ENCODE data around the gene UTP15. TPM values are rescaled to one million over a fixed set of nuclear protein-coding genes. Genes with fewer than 3 reads are reported as not detected.

UTP15 gene
- total and polyA plus RNA-seq, 2 experiments from 2014 or later = 16.5 to 59.0 TPM

- no peaks in the 10 kb centered on the region for H3K36me3 ChIP-seq (ENCODE audit: insufficient read depth)
- Mint-ChIP-seq H3K4me3 (no peak overlapping the region), H3K27me3 (ENCODE audit: insufficient read depth, low read depth, poor library complexity) (peaks cover 4% of the 10 kb centered on the region), H3K9me3 (peaks cover 19% of the 10 kb centered on the region), H3K4me1 (peaks cover 18% of the 10 kb centered on the region), H3K27ac (no peak overlapping the region), H3K36me3 (ENCODE audit: low read depth) (peaks cover 13% of the 10 kb centered on the region)
- peaks cover 6% of the 10 kb centered on the region; the same call in 1 of the 2 replicates for H3K9me2 ChIP-seq (ENCODE audit: insufficient read depth)
- H3K79me2 ChIP-seq (replicated peaks; ENCODE audit: insufficient read depth) = no peaks in the 10 kb centered on the region
- no peak for TF ChIP-seq CTCF (conservative IDR thresholded peaks at IDR 0.05; ENCODE audit: low read depth in 2 of 2)
- H3K27ac ChIP-seq (ENCODE audit: low read depth) = no peak overlapping the region
- H3K4me2 ChIP-seq = peak overlapping the region; percentile 22; the same call in 1 of the 2 replicates
- H3K4me1 ChIP-seq (ENCODE audit: insufficient read depth) = peaks cover 13% of the 10 kb centered on the region
- no peak overlapping the region for H2AFZ ChIP-seq
- no peak for ATAC-seq
- no peak for DNase-seq (ENCODE audit: low spot score)
- no peaks in the 10 kb centered on the region for H4K20me1 ChIP-seq (replicated peaks; ENCODE audit: insufficient read depth)
- H3F3A ChIP-seq (replicated peaks; ENCODE audit: low read depth) = no peaks in the 10 kb centered on the region
- H3K4me3 ChIP-seq = no peak overlapping the region
- H3K27me3 ChIP-seq (ENCODE audit: insufficient read depth) = no peaks in the 10 kb centered on the region
These were observed 36.5 kb upstream of the UTP15 start for GRCh38 chr5:73529081-73529480.

DNA sequence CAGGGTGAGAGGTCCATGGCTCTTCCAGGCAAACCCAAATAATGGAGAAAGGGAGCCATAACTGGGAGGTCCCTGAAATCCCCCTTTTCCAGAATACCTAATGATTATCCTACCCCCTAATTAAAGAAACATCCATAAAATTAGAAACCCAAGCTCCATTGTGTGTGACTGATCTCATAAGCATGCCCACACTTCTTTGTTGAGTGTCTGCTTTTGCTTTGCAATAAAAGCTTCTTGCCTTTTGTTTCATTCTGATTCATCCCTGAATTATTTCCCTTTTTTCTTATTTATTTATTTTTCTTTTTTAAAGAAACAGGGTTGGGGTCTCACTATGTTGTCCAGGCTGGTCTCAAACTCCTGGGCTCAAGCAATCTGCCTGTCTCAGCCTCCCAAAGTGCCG lies 34.2 kb upstream of the UTP15 start:
- peaks cover 11% of the 10 kb centered on the region for H3K27me3 Mint-ChIP-seq (ENCODE audit: insufficient read depth, low read depth, poor library complexity)
- H3K4me2 ChIP-seq = no peak overlapping the region
- H3K9me3 Mint-ChIP-seq = peaks cover 31% of the 10 kb centered on the region
- H3K4me1 Mint-ChIP-seq = peaks cover 18% of the 10 kb centered on the region
- no peak overlapping the region for H3K27ac Mint-ChIP-seq
- H4K20me1 ChIP-seq (replicated peaks; ENCODE audit: insufficient read depth) = no peaks in the 10 kb centered on the region
- no peaks in the 10 kb centered on the region for H3K36me3 ChIP-seq (ENCODE audit: insufficient read depth)
- no peak overlapping the region for H3K4me3 Mint-ChIP-seq
- H3K36me3 Mint-ChIP-seq (ENCODE audit: low read depth) = peaks cover 17% of the 10 kb centered on the region
- no peak overlapping the region for H2AFZ ChIP-seq
- TF ChIP-seq, protein P1, sequence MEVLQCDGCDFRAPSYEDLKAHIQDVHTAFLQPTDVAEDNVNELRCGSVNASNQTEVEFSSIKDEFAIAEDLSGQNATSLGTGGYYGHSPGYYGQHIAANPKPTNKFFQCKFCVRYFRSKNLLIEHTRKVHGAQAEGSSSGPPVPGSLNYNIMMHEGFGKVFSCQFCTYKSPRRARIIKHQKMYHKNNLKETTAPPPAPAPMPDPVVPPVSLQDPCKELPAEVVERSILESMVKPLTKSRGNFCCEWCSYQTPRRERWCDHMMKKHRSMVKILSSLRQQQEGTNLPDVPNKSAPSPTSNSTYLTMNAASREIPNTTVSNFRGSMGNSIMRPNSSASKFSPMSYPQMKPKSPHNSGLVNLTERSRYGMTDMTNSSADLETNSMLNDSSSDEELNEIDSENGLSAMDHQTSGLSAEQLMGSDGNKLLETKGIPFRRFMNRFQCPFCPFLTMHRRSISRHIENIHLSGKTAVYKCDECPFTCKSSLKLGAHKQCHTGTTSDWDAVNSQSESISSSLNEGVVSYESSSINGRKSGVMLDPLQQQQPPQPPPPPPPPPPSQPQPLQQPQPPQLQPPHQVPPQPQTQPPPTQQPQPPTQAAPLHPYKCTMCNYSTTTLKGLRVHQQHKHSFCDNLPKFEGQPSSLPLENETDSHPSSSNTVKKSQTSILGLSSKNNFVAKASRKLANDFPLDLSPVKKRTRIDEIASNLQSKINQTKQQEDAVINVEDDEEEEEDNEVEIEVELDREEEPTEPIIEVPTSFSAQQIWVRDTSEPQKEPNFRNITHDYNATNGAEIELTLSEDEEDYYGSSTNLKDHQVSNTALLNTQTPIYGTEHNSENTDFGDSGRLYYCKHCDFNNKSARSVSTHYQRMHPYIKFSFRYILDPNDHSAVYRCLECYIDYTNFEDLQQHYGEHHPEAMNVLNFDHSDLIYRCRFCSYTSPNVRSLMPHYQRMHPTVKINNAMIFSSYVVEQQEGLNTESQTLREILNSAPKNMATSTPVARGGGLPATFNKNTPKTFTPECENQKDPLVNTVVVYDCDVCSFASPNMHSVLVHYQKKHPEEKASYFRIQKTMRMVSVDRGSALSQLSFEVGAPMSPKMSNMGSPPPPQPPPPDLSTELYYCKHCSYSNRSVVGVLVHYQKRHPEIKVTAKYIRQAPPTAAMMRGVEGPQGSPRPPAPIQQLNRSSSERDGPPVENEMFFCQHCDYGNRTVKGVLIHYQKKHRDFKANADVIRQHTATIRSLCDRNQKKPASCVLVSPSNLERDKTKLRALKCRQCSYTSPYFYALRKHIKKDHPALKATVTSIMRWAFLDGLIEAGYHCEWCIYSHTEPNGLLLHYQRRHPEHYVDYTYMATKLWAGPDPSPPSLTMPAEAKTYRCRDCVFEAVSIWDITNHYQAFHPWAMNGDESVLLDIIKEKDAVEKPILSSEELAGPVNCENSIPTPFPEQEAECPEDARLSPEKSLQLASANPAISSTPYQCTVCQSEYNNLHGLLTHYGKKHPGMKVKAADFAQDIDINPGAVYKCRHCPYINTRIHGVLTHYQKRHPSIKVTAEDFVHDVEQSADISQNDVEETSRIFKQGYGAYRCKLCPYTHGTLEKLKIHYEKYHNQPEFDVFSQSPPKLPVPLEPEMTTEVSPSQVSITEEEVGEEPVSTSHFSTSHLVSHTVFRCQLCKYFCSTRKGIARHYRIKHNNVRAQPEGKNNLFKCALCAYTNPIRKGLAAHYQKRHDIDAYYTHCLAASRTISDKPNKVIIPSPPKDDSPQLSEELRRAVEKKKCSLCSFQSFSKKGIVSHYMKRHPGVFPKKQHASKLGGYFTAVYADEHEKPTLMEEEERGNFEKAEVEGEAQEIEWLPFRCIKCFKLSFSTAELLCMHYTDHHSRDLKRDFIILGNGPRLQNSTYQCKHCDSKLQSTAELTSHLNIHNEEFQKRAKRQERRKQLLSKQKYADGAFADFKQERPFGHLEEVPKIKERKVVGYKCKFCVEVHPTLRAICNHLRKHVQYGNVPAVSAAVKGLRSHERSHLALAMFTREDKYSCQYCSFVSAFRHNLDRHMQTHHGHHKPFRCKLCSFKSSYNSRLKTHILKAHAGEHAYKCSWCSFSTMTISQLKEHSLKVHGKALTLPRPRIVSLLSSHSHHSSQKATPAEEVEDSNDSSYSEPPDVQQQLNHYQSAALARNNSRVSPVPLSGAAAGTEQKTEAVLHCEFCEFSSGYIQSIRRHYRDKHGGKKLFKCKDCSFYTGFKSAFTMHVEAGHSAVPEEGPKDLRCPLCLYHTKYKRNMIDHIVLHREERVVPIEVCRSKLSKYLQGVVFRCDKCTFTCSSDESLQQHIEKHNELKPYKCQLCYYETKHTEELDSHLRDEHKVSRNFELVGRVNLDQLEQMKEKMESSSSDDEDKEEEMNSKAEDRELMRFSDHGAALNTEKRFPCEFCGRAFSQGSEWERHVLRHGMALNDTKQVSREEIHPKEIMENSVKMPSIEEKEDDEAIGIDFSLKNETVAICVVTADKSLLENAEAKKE (CRISPR knock-in tag; IDR thresholded peaks at IDR 0.05) = no peak
- TF ChIP-seq CTCF (conservative IDR thresholded peaks at IDR 0.05; ENCODE audit: low read depth in 2 of 2) (no peak), CREB1 (CRISPR knock-in tag; IDR thresholded peaks at IDR 0.05; ENCODE audit: low read depth) (no peak), POLR2AphosphoS5 (IDR thresholded peaks at IDR 0.05; ENCODE audit: low read depth) (no peak), STAT1 (IDR thresholded peaks at IDR 0.05; ENCODE audit: unreplicated experiment) (no peak), NANOG (IDR thresholded peaks at IDR 0.05; ENCODE audit: borderline replicate concordance) (no peak), EZH2phosphoT487 (IDR thresholded peaks at IDR 0.05; ENCODE audit: unreplicated experiment) (no peak), EZH2 (IDR thresholded peaks at IDR 0.05; ENCODE audit: low read depth, unreplicated experiment) (no peak)
- H3F3A ChIP-seq (replicated peaks; ENCODE audit: low read depth) = no peaks in the 10 kb centered on the region
- no peak overlapping the region for H3K27ac ChIP-seq (ENCODE audit: low read depth)
- DNase-seq (ENCODE audit: low spot score) = no peak
- H3K4me1 ChIP-seq (ENCODE audit: insufficient read depth) = peaks cover 13% of the 10 kb centered on the region
- H3K27me3 ChIP-seq (ENCODE audit: insufficient read depth) = no peaks in the 10 kb centered on the region
- H3K4me3 ChIP-seq = no peak overlapping the region
- peaks cover 7% of the 10 kb centered on the region; the same call in 1 of the 2 replicates for H3K9me2 ChIP-seq (ENCODE audit: insufficient read depth)
- H3K79me2 ChIP-seq (replicated peaks; ENCODE audit: insufficient read depth) = no peaks in the 10 kb centered on the region
- ATAC-seq = no peak

Measured in GM23338 (cell line).